ENCODE results near the gene NUDT7.

DNA sequence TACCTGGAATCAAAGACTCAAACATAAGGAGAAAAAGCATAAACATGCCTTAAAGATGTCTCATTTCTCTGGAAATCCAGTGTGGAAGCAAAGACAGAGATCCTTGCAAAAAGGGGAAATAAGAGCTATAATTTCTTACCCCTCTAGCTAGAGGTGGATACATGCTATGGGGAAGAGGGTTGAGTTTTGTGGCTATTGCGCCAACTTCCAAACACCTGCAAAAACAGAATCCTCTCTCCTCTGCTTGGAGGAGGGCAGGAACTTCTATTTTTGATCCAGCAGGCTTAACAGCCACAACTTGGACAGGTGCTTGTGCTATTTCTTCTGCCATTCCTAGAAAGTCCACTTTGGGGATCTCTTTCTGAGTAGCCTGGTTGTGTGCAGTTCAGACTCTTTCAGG lies 21.5 kb upstream of the NUDT7 start:
- TF ChIP-seq, protein P1, sequence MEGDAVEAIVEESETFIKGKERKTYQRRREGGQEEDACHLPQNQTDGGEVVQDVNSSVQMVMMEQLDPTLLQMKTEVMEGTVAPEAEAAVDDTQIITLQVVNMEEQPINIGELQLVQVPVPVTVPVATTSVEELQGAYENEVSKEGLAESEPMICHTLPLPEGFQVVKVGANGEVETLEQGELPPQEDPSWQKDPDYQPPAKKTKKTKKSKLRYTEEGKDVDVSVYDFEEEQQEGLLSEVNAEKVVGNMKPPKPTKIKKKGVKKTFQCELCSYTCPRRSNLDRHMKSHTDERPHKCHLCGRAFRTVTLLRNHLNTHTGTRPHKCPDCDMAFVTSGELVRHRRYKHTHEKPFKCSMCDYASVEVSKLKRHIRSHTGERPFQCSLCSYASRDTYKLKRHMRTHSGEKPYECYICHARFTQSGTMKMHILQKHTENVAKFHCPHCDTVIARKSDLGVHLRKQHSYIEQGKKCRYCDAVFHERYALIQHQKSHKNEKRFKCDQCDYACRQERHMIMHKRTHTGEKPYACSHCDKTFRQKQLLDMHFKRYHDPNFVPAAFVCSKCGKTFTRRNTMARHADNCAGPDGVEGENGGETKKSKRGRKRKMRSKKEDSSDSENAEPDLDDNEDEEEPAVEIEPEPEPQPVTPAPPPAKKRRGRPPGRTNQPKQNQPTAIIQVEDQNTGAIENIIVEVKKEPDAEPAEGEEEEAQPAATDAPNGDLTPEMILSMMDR (IDR thresholded peaks at IDR 0.05; ENCODE audit: low read depth, low read length, poor library complexity, severe bottlenecking): no peak
- TF ChIP-seq EZH2phosphoT487 (IDR thresholded peaks at IDR 0.05; ENCODE audit: borderline replicate concordance, low read length): no peak

Data from DOHH2 (cell line).